ENCODE data around the gene PRKAG2.

The PRKAG2 gene

DNA sequence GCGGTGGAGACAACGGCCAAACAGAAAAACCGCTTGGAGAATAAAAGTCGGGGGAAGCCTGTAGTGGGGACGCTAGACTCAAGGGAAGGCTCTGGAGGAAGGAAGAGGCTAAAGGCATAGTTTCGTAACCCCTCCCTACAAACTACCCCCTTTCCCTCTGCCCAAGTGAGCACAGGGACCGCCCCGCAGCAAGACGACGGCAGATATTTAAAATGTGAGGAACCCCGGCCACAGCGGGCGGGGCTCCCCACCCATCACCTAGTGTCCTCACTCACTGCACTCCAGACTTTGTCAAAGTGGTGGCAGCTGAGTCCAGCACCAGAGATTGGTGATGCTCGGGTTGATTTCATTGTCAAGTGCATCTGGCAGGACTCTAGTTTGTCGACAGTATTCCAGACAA lies 69.1 kb downstream of the PRKAG2 start:
- TF ChIP-seq, protein P1, sequence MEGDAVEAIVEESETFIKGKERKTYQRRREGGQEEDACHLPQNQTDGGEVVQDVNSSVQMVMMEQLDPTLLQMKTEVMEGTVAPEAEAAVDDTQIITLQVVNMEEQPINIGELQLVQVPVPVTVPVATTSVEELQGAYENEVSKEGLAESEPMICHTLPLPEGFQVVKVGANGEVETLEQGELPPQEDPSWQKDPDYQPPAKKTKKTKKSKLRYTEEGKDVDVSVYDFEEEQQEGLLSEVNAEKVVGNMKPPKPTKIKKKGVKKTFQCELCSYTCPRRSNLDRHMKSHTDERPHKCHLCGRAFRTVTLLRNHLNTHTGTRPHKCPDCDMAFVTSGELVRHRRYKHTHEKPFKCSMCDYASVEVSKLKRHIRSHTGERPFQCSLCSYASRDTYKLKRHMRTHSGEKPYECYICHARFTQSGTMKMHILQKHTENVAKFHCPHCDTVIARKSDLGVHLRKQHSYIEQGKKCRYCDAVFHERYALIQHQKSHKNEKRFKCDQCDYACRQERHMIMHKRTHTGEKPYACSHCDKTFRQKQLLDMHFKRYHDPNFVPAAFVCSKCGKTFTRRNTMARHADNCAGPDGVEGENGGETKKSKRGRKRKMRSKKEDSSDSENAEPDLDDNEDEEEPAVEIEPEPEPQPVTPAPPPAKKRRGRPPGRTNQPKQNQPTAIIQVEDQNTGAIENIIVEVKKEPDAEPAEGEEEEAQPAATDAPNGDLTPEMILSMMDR (IDR thresholded peaks at IDR 0.05; ENCODE audit: low read depth, low read length) = no peak
- H3K4me3 ChIP-seq (ENCODE audit: low read depth, low read length) = no peak overlapping the region

DNA sequence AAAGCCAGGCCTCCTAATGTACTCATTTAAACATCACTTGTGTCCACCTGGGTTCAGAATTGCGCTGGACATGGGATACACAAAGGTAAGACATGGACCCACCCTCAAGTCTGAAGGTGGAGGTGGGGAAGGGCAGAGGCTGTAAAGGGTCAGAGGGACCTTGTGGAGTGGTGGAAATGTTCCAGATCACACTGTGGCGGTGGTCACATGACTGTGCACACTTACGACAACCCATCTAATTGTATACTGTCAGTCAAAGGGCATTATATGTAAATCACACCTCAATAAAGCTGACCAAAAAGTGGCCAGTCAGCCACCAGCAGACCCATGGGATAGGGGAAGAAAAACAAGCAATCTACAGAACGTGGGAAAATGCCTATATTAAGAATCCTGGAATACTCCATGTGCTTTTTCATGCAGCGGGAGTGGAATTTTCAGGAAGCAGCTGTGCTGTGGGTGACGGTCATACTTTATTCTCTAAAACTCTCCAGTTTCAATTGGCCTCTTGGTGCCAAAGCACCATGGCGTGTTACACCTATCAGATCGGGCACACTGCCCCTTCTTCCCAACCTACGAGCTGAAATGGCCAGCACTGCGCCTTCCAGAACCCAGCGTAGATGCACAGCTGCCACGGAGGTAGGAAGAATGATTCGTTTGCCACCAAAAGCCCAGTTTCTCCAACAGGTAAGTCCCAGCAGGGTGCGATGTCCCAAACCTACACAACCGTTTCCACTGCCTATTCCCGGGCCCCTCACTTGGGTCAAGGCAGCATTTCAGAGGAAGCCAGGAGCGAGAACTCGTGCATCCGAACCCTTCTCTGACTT lies 69.8 kb downstream of the PRKAG2 start:
- TF ChIP-seq, protein P1 (IDR thresholded peaks at IDR 0.05; ENCODE audit: low read depth, low read length) = no peak
- H3K4me3 ChIP-seq (ENCODE audit: low read depth, low read length) = no peak overlapping the region

DNA sequence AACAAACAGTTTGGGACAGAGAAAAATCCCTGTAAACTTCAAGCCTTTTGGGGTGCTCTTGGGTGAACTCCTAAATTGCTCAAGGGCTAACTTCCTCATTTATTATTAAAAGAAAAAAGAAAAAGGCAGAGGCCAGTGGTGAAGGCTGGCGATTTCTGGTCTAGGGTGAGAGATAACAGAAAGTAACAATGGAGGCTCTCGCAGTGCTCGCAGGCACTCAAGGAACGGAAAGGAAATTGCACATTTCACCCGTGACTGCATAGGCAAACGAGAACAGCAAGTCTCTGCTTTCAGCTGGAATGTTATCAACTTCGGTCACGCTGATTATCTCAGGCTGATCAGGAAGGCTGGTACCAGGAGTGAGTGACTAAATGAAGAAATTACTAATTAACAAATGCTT lies 70.7 kb downstream of the PRKAG2 start:
- H3K4me3 ChIP-seq (ENCODE audit: low read depth, low read length) = no peak overlapping the region
- TF ChIP-seq, protein P1 (IDR thresholded peaks at IDR 0.05; ENCODE audit: low read depth, low read length) = no peak

DNA sequence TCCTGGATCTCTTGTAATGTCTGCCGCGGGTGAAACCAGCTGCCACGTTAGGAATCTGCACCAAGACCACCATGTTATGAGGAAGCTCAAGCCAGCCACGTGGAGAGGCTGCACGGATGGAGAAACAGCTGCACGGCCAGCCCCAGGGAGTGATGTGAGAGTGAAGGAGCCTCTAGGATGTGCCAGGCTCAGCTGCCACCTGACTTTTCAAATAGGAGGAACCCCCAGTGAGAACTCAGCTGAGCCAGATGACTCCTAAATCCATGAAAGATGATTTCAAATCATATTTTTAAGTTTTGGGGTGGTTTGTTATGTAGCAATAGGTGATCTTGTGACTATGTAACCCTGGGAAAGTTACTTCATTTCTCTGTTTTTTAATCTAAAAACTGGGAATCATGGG lies 71.7 kb downstream of the PRKAG2 start:
- TF ChIP-seq, protein P1 (IDR thresholded peaks at IDR 0.05; ENCODE audit: low read depth, low read length) = no peak
- H3K4me3 ChIP-seq (ENCODE audit: low read depth, low read length) = no peak overlapping the region

DNA sequence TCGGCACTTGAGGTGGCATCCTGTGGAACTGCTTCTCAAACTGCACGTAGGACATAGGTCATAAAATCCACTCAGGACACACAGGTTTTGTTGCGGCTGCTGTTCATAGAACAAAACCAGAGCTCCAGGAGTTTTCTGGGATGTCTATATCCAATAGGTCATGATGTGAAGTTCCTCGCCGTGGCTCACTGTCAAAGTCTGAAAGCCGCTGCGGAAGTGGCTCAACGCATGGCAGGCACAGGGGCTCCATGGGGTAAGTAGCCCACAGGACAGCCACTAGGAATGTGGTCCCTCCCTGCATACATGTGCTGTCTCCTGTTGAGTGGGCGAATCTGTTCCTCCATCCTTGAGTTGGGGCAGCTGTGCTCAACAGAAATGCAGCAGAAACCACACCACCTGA lies 72.2 kb downstream of the PRKAG2 start:
- TF ChIP-seq, protein P1 (IDR thresholded peaks at IDR 0.05; ENCODE audit: low read depth, low read length) = no peak

DNA sequence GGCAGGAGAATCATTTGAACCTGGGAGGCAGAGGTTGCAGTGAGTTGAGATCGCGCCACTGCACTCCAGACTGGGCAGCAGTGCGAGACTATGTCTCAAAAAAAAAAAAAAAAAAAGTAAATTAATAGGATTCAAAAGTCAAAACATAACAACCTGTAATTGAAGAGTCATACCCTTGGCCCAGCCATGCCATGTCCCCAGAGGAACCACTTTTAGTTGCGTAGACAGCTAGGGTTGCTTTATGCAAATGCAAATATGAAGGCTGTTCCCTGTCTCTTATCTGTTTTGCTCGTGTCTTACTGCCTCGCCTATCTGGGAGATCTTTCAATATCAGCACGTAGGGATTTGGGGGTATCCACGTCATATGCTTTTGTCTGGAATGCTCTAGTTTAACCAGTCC lies 73.1 kb downstream of the PRKAG2 start:
- TF ChIP-seq, protein P1 (IDR thresholded peaks at IDR 0.05; ENCODE audit: low read depth, low read length) = no peak

More for the DNA sequence above, 72.2 kb downstream of the PRKAG2 start:
- no peak overlapping the region for H3K4me3 ChIP-seq (ENCODE audit: low read depth, low read length)

DNA sequence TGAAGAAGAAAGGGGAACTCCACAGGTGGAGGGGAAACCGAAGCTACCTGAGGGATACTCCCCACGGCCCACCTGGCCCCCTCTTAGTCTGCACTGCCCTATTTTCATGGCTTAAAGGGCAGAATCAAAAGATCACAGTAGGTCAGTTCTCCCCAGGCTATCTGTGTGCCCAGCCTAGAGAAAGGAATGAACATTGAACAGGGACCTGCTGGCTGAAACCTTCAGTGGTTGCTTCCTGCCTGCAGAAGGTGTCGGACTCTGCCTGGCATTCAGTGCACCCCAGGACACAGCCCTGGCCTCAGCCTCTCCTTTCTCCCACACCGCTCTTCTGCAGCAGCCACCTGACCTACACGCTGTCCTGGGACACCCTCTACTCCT lies 74.5 kb downstream of the PRKAG2 start:
- no peak overlapping the region for H3K4me3 ChIP-seq (ENCODE audit: low read depth, low read length)
- TF ChIP-seq, protein P1 (IDR thresholded peaks at IDR 0.05; ENCODE audit: low read depth, low read length) = no peak

More for the DNA sequence above, 73.1 kb downstream of the PRKAG2 start:
- no peak overlapping the region for H3K4me3 ChIP-seq (ENCODE audit: low read depth, low read length)

Data from WI38 (cell line).